ENCODE measurements around the gene TBC1D10A.
"Not testable (repeated sequence)": the region's sequence is repeated elsewhere in the genome, so short reads cannot be mapped to it uniquely, and the experiment has no call there.

TBC1D10A gene

DNA sequence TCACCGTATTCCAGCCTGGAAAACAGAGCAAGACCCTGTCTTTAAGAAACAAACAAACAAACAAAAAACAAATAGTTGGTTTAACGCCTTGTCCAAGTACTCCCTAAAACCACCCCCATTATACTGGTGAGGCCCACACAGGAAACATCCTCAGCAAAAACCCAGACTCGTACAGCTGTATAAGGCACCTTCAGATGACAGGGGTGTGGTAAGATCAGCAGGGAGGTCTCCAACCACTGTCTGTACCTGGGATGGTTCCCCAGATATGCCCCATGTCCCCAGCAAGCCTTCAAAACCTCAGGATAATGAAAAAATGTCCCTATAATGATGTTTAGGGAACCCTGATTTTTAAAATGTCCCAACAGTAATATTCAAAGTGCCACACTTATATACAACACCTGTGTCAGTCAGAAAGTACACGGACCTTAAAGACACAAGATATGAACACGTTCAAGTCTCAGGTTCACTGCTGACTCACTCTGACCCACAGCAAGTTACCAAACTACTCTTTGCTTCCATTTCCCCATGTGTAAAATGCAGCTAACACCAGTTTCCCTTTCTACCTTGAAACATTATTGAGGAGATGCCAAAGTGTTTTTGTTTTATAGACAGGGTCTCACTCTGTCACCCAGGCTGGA lies 20.6 kb upstream of the TBC1D10A start:
- no peak for DNase-seq (ENCODE audit: low spot score)

DNA sequence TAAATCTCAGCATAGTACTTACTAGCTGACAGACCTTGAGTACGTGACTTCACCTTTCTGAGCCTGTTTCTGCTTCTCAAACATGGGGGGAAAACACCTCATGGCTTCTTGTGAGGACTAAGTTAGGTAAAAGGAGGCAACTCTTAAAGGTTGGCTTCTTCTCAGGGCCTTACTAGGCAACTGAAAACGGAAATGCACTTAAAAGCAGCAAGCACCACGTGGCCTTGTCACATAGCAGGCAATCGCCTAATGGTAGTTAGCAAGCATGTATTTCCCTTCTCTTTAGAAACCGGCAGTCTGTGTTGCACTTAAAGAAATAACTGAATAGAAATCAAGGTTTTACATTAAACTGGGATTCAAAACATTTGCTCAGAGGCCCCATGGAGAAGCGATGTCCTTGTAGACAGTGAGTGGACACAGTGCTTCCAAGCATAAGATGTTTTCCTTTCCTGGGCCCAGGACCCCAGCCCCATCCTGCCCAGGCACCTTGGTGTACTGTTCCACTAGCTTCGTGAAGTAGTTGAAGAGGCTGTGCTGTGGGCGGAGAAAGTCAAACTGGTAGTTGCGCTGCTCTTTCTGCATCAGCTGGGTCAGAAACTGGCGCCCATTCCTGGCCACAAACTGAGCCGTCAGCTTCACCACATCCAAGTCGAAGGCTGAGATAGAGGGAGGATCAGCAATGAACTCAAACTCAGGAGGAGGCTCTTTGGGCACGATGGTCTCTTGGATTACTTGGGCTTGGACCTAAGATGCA lies 17.9 kb upstream of the TBC1D10A start:
- no peak for DNase-seq (ENCODE audit: low spot score)

DNA sequence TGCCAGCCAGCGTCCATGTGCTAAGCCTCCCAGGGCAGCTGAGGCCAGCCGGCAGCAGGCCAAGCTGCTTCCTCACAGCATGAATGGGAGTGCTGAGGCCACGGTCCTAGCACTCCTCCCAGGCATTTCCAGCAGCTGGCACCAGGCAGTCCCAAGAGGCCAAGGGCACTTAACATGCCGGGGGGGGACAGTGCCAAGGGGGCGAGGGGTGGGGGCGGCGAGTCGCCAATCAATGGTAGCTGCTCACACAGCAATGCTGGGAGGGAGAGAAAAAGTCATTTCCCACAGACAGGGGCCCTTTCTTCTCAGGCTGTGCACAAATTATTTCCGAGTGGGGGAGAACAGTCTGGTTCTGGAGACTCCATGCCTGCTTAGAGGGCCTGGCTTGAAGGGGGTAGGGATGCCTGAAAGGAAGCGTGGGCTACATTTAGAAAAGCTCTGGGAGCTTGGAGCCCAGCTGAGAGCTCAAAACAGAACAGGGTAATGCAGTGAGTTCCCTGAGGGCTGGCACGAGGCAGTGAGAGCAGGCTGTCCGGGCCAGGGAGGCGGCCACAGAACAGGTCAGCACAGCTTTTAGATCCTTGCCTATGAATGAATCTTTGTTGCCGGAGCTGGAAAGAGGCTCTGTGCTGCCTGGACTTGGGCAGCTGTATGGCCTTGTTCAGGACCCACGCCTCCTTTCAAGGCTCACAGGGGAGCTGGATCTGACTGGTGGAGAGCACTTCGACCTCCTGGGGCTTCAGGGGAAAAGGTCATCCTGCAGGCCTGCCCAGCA lies 14.4 kb upstream of the TBC1D10A start:
- DNase-seq (ENCODE audit: low spot score) = peak; percentile 53

- no peak for DNase-seq (ENCODE audit: low spot score)
Observed at GRCh38 chr22:30338802-30339201, 12.1 kb upstream of the TBC1D10A start.

GRCh38 chr22:30338341-30338740 lies 11.6 kb upstream of the TBC1D10A start:
- not testable (repeated sequence) for DNase-seq (ENCODE audit: low spot score)

- DNase-seq (ENCODE audit: low spot score) = no peak
Observed at GRCh38 chr22:30337461-30337778, 10.7 kb upstream of the TBC1D10A start.

DNA sequence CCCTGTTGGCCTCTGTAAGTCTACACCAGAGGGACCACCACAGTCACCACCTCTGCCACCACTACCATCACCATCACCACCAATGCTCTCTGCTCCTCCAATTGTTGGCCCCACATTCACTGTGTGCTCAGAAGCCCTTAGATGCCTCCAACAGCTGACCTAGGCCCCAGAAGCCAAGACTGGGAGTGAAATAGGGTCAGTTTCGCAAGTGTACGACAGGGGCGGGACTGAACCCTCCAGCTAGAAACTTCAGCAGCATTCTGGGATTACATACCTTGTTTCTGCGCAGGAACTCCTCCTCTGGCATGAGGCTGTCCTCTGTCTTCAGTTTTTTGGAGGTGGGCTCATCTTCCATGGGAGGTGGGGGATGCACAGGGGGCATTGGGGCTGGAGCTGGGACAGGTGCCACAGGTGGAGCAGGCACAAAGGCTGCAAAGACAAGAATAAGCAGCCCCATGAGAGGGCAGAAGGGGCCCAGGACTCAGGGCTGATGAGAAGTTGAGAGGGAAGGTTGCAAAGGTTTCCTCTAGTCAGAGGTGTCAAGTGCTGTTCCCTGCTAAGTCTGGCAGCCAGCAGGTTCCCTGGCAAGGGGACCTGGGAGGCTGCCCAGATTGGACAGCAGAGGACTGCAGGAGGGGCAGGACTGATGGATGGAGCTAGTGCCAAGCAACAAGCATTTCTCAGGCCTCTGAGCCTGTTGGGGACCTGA lies 10.2 kb upstream of the TBC1D10A start:
- DNase-seq (ENCODE audit: low spot score) = peak; percentile 90

GRCh38 chr22:30335236-30335635 lies 8.5 kb upstream of the TBC1D10A start:
- DNase-seq (ENCODE audit: low spot score) = no peak

- DNase-seq (ENCODE audit: low spot score) = no peak
Observed at GRCh38 chr22:30334646-30335045, 7.9 kb upstream of the TBC1D10A start.

DNA sequence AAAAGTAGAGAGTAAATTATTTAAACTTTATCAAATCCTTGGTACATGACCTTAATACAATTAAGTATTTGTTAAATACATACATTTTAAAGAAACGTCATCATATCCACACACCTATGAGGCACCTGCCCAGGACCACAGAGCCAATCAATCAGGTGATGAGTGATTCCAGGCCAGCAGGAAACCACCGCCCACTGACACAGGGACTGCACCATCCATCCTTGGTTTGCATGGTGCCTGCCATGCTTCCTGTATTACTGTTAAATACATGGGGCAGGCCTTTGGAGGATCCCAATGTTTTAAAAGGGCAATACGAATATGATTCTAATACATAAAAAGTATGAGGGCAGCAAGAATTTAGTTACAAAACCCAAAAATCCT lies 7.0 kb upstream of the TBC1D10A start:
- DNase-seq (ENCODE audit: low spot score) = no peak

DNA sequence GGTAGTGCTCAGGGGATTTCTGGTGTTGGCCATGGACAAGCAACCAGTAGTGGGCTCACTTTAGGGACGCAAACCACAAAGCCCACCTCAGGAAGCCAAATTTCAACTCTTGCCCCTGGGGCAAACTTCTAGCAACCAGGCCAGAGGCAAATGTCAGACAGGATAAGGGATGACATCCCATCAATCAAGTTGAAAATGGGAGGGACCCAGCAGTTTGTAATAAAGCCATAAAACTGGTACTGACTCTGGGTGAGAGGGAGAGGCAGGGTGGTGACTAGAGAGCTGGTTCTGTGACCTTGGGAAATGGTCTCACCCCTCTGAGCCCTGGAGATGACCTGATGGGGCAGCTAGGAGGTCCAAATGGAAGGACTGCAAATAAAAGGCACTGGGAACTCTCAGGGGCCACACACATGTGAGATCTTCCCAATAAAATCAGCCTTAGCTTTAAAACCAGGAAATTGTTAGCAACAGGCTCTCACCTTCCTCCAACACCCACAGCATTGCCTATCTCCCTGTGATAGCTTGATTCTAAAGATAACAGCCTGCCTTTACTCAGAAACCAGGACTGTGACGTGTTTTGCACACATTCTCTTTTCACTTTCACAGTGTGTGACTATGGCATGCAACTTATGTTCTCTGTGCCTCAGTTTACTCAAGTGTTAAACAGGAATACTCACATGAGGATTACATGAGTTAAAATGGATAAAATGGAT lies 6.4 kb upstream of the TBC1D10A start:
- DNase-seq (ENCODE audit: low spot score) = no peak

GRCh38 chr22:30332551-30332950 lies 5.8 kb upstream of the TBC1D10A start:
- DNase-seq (ENCODE audit: low spot score) = no peak

GRCh38 chr22:30328466-30329049 lies 1.8 kb upstream of the TBC1D10A start:
- DNase-seq (ENCODE audit: low spot score) = no peak

GRCh38 chr22:30327864-30328345 lies 1.2 kb upstream of the TBC1D10A start:
- DNase-seq (ENCODE audit: low spot score) = no peak

- DNase-seq (ENCODE audit: low spot score) = no peak
Observed at GRCh38 chr22:30326255-30326705, 461 bp downstream of the TBC1D10A start.

DNA sequence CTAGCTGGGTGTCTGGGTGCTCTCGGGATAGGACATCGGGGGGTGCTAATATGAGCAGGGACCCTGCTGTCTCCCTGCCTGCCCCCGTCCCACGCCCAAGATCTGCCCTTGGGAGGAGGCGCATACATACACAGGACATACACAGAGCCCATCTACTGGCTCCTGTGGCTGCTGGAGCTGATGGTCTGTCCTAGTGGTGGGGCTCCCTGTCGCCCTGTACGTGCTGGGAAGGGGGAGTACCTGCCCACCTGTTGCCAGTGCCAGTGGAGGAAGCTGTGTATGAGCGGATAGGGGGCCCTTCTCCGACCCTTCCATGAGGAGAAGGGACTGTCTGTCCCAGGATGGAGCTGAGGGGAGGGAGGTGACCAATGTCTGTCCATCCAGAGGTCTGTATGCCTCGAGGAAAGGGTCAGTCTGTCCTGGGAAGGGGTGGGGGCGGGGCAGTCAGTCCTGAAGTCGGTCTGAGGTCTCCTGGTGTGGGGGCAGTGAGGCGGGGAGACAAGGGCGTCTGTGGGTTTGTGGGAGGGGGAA lies 952 bp downstream of the TBC1D10A start:
- DNase-seq (ENCODE audit: low spot score) = no peak

- DNase-seq (ENCODE audit: low spot score) = no peak
Observed at GRCh38 chr22:30325065-30325720, 1.5 kb downstream of the TBC1D10A start.

GRCh38 chr22:30324014-30324730 lies 2.6 kb downstream of the TBC1D10A start:
- no peak for DNase-seq (ENCODE audit: low spot score)

- no peak for DNase-seq (ENCODE audit: low spot score)
Observed at GRCh38 chr22:30323246-30323645, 3.5 kb downstream of the TBC1D10A start.

GRCh38 chr22:30321461-30321860 lies 5.3 kb downstream of the TBC1D10A start:
- no peak for DNase-seq (ENCODE audit: low spot score)
